Measurements from ENCODE around the gene LRRN3.

The LRRN3 gene

DNA sequence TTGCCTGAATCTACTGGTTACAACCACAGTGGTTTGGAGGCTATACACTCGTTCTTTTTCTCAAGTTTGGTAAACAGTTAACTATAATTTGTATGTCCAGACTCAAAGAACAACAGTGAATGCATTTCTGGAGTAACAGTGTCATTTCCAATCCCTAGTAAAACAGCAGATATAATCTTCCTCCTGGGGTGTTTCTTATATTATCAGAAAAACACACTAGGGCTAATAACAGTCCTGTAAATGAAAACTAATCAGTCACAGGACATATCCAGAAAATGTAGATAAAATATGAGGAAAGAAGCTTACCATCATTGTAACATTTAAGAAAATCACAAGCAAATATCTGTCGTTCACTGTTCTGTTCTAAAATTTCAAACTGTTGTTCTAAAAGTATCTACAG lies 82.6 kb downstream of the LRRN3 start:
- no peak for DNase-seq

DNA sequence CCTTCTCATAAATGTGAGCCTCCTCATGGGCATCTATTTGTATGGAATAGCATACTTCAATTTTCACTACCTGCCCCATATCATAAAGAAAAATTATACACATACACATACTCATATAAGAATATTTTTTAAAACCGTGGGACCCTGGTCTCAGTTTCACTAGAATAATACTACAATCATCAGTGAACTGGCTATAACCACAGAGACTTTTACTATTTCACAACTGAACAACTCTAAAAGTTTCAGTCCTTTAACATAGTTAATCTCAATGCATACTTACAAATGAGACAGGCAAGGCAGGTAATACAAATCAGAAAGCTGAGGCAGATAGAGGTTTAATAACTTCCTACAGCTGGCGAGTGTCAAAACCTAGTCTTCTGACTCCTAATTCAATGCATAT lies 83.1 kb downstream of the LRRN3 start:
- peak in 1 of 2 experiments; percentile 57 for DNase-seq

DNA sequence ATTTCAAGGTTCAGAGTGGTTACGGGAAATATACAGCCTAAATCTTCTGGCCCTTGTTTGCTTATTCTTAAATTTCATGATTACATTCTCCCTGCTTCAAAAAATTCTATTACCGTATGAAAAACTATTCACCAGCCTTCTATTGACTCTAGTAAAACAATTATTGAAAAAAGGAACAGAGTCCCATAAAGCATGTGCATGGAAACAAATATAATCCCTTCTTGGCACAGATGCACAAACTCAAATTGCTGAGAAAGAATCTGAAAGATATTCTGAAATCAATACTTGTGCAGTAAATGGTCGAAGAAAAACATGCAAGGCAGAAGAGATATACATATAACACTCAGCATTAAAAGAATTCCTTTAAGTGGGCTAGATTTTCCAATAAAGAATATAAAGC lies 83.6 kb downstream of the LRRN3 start:
- peak in 1 of 2 experiments; percentile 57 for DNase-seq
